Measurements from ENCODE around the gene CACHD1. TPM values are rescaled to one million over a fixed set of nuclear protein-coding genes. Genes with fewer than 3 reads are reported as not detected.
A peak's percentile ranks its signal among the peaks of the same experiment; 100 is the strongest.

Gene CACHD1
- total and polyA plus RNA-seq, 2 of the 4 experiments (the other 2 are of a cell fraction): 2.9 to 5.9 TPM

GRCh38 chr1:64505944-64506655 lies 36.2 kb downstream of the CACHD1 start:
- Histone ChIP-seq H2BK5ac (ENCODE audit: low read depth, low read length, poor library complexity, severe bottlenecking) (no peak overlapping the region), H2BK15ac (ENCODE audit: low read depth, low read length) (no peak overlapping the region), H3K14ac (replicated peaks; ENCODE audit: low read depth, low read length) (no peak overlapping the region), H3K9ac (ENCODE audit: low read depth, low read length) (no peak overlapping the region), H3K4ac (ENCODE audit: low read depth, low read length) (peak overlapping the region; percentile 27; the same call in 1 of the 2 replicates), H4K5ac (ENCODE audit: low read depth, low read length) (no peak overlapping the region), H3K36me3 (ENCODE audit: control insufficient read depth, insufficient read depth, low read length) (no peaks in the 10 kb centered on the region), H4K8ac (ENCODE audit: low read depth in 2 of 2, low read length in 2 of 2) (no peak overlapping the region), H3K4me2 (ENCODE audit: low read depth, low read length) (peak overlapping the region; percentile 14; the same call in 1 of the 2 replicates), H4K91ac (ENCODE audit: insufficient read depth, low read depth, low read length) (no peak overlapping the region), H3K27ac (ENCODE audit: insufficient read depth, low read length) (no peak overlapping the region), H3K4me3 (ENCODE audit: insufficient read depth, low read depth, low read length) (no peak overlapping the region), H3K27me3 (ENCODE audit: control insufficient read depth, insufficient read depth, low read length) (peaks cover 6% of the 10 kb centered on the region), H3K56ac (ENCODE audit: extremely low read depth, insufficient read depth, low read length) (no peak overlapping the region), H4K20me1 (ENCODE audit: insufficient read depth, low read length) (no peaks in the 10 kb centered on the region), H2BK20ac (ENCODE audit: low read depth, low read length) (no peak overlapping the region), H2AFZ (replicated peaks; ENCODE audit: low read length, poor library complexity) (peak overlapping the region; percentile 84), H3K9me3 (ENCODE audit: control insufficient read depth, insufficient read depth, low read length) (no peaks in the 10 kb centered on the region), H2AK5ac (ENCODE audit: low read depth, low read length) (no peak overlapping the region), H2AK9ac (replicated peaks; ENCODE audit: low read depth, low read length, poor library complexity) (no peak overlapping the region), H3K23ac (ENCODE audit: low read depth, low read length) (no peak overlapping the region), H3K79me1 (ENCODE audit: low read depth in 1 of 2, low read length in 2 of 2) (no peaks in the 10 kb centered on the region), H3K4me1 (ENCODE audit: control insufficient read depth, insufficient read depth, low read length) (peaks cover 2% of the 10 kb centered on the region; the same call in 1 of the 2 replicates), H2BK120ac (ENCODE audit: low read depth, low read length) (no peak overlapping the region; the same call in 1 of the 2 replicates), H3K9me1 (ENCODE audit: insufficient read depth, low read length) (no peaks in the 10 kb centered on the region), H3K18ac (ENCODE audit: low read depth, low read length) (no peak overlapping the region)
- dilution Hi-C loops (cut with HindIII; ENCODE audit: low sequenced_read_pairs, unreplicated experiment): no loop called here
- ChIA-PET CTCF (no interaction called here), POLR2A (ENCODE audit: unreplicated experiment) (no interaction called here)
- no TSS peak for BruUV-seq (replicated peaks)
- no peak for DNase-seq
- in situ Hi-C loops (cut with MboI; ENCODE audit: low sequenced_read_pairs): no loop called here
- 78% methylated on average over 7 of the region's 15 CpGs; no CpG with 5 or more reads in 1 of the 2 experiments for WGBS, 2 experiments (ENCODE audit: extremely low coverage in 2 of 2, insufficient read length in 1 of 2)
- no peak for TF ChIP-seq CHD1 (IDR thresholded peaks at IDR 0.05; ENCODE audit: low read depth, low read length)
- TF ChIP-seq SMC3 (IDR thresholded peaks at IDR 0.05; ENCODE audit: low read depth, low read length): no peak
- TF ChIP-seq MAZ (IDR thresholded peaks at IDR 0.05; ENCODE audit: borderline replicate concordance, low read depth, low read length): no peak
- TF ChIP-seq USF2 (IDR thresholded peaks at IDR 0.05; ENCODE audit: low read depth, low read length): no peak
- TF ChIP-seq MAFK (IDR thresholded peaks at IDR 0.05; ENCODE audit: low read depth, low read length): no peak
- no peak for TF ChIP-seq ELK1 (IDR thresholded peaks at IDR 0.05; ENCODE audit: borderline replicate concordance, low read depth, low read length)
- no peak for TF ChIP-seq POLR2A (IDR thresholded peaks at IDR 0.05; ENCODE audit: low read depth, low read length)
- no peak for TF ChIP-seq MXI1 (IDR thresholded peaks at IDR 0.05; ENCODE audit: borderline replicate concordance, low read depth, low read length)
- no peak for TF ChIP-seq NFE2L2 (IDR thresholded peaks at IDR 0.05; ENCODE audit: low read depth, low read length)
- TF ChIP-seq RAD21 (IDR thresholded peaks at IDR 0.05; ENCODE audit: low read length): no peak
- no peak for TF ChIP-seq CEBPB (IDR thresholded peaks at IDR 0.05; ENCODE audit: low read depth, low read length)
- intact Hi-C loops (cut with micrococcal nuclease): no loop called here
- ATAC-seq (ENCODE audit: low read depth): no peak
